Measurements from ENCODE around the gene FAM168A.

- TF ChIP-seq CTCF (IDR thresholded peaks at IDR 0.05) (no peak), POLR2A (IDR thresholded peaks at IDR 0.05) (no peak)
Observed at GRCh38 chr11:73461335-73461840, 136.5 kb downstream of the FAM168A start.
